ENCODE data around the gene NDUFS2. TPM values are rescaled to one million over a fixed set of nuclear protein-coding genes. Genes with fewer than 3 reads are reported as not detected.

The NDUFS2 gene
- total and polyA plus RNA-seq, 9 of the 15 experiments (the other 6 are each of a cell fraction or from before 2014, with no cell fraction given) = 70.0 to 176 (median 141) TPM

DNA sequence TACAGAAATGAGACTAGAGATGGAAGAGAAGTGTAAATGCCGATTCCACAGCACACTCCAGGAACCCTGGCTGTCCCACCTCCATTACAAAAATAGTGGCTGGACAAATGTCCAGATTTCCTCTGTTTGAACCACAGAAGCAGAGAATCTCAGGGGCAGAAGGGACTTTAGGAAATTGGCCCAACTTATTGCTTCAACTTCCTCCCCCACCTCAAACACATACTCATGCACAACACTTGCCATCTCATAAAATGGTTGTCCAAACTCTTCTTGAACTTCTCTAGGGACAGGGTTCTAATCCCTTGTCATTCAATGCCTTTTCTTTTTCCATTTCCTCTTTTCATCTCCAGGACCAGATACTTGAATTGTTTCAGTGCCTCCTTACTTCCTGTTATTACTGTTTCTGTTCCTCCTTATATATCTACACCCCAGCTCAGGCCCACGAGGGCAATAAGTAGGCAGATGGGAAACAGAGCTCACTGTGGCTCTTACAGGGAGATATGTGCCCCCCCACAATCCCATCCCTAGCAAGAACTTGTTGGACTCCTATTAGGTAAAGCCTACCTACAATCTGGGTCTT is 16.3 kb upstream of the NDUFS2 start:
- in situ Hi-C loops (cut with MboI) = no loop called here
- H2AFZ ChIP-seq (ENCODE audit: low read depth, low read length) = peak overlapping the region; percentile 76
- peak overlapping the region; percentile 3; the same call in 1 of the 3 replicates for H3K27ac ChIP-seq (ENCODE audit: extremely low read depth, low read depth, low read length)
- H3K36me3 ChIP-seq (ENCODE audit: control insufficient read depth, insufficient read depth, low read length) = no peaks in the 10 kb centered on the region
- no peak overlapping the region for H3K4me3 ChIP-seq
- 26% methylated on average over 2 of the region's 2 CpGs for WGBS (ENCODE audit: insufficient coverage, low coverage, missing lambda C conversion rate)
- BruUV-seq (replicated peaks) = no TSS peak
- no peaks in the 10 kb centered on the region for H4K20me1 ChIP-seq (replicated peaks; ENCODE audit: control insufficient read depth, insufficient read depth, low read length)
- intact Hi-C loops (cut with micrococcal nuclease) = no loop called here
- ChIA-PET CTCF (ENCODE audit: low intra/inter-chr PET ratio) (no interaction called here), POLR2A (interaction anchor here (1.0 to 1.2 kb wide), 3 partner anchors 9 to 23 kb away, joined by 3 to 7 read pairs (median 5); partner anchors contain the start of genes ADAMTS4 and B4GALT3)
- H3K9ac ChIP-seq (ENCODE audit: insufficient read depth in 1 of 2, low read depth in 2 of 2, low read length in 2 of 2) = peak overlapping the region in 1 of 2 experiments; percentile 17; a peak in 1 of 4 replicates
- FAIRE-seq (peak; percentile 6), DNase-seq (ENCODE audit: extremely low read depth in 1 of 4, low spot score in 3 of 4) (no peak), ATAC-seq (no peak; the same call in 2 of the 3 replicates)
- H3K4me2 ChIP-seq (ENCODE audit: insufficient read depth, low read length) = no peak overlapping the region
- no peaks in the 10 kb centered on the region for H3K9me3 ChIP-seq (replicated peaks; ENCODE audit: control insufficient read depth, insufficient read depth, low read depth, low read length)
- no peaks in the 10 kb centered on the region for H3K27me3 ChIP-seq (ENCODE audit: control insufficient read depth in 2 of 2, insufficient read depth in 2 of 2, low read length in 2 of 2)
- no peaks in the 10 kb centered on the region for H3K79me2 ChIP-seq (ENCODE audit: control insufficient read depth, insufficient read depth, low read length)
- no peaks in the 10 kb centered on the region for H3K9me1 ChIP-seq (ENCODE audit: control insufficient read depth, insufficient read depth, low read length)
- peaks cover 22 to 38% of the 10 kb centered on the region in 2 experiments for H3K4me1 ChIP-seq (replicated peaks in 1 of 2; ENCODE audit: control insufficient read depth in 2 of 2, insufficient read depth in 2 of 2, low read length in 2 of 2)
- TF ChIP-seq FOXK1 (CRISPR knock-in tag; IDR thresholded peaks at IDR 0.05; ENCODE audit: borderline replicate concordance) (no peak), ZFPM2 (CRISPR knock-in tag; IDR thresholded peaks at IDR 0.05) (no peak), POLR2AphosphoS2 (IDR thresholded peaks at IDR 0.05; ENCODE audit: low read length) (no peak), ZNF589 (CRISPR knock-in tag; IDR thresholded peaks at IDR 0.05; ENCODE audit: low read depth) (0 out of 2 replicates have a peak, but pooled peaks have one; percentile 24), PTTG1 (tag; IDR thresholded peaks at IDR 0.05; ENCODE audit: low read depth) (no peak), KLF13 (tag; IDR thresholded peaks at IDR 0.05; ENCODE audit: borderline replicate concordance, low read depth) (no peak), ZNF124 (CRISPR knock-in tag; IDR thresholded peaks at IDR 0.05) (no peak), ZNF384 (IDR thresholded peaks at IDR 0.05; ENCODE audit: low read depth, low read length) (no peak), ZBTB8A (IDR thresholded peaks at IDR 0.05; ENCODE audit: partially characterized antibody) (no peak), HNRNPUL1 (IDR thresholded peaks at IDR 0.05; ENCODE audit: low read length) (no peak), DMBX1 (CRISPR knock-in tag; IDR thresholded peaks at IDR 0.05; ENCODE audit: borderline replicate concordance) (no peak), POLR2AphosphoS5 (IDR thresholded peaks at IDR 0.05; ENCODE audit: control insufficient read depth, insufficient read depth, low read depth, low read length) (no peak), CEBPB (tag; IDR thresholded peaks at IDR 0.05) (no peak), SPI1 (IDR thresholded peaks at IDR 0.05; ENCODE audit: borderline replicate concordance, low read depth, low read length) (peak; percentile 93), ZNF780A (CRISPR knock-in tag; IDR thresholded peaks at IDR 0.05) (no peak), ZNF175 (CRISPR knock-in tag; IDR thresholded peaks at IDR 0.05; ENCODE audit: low read depth) (no peak)
- TF ChIP-seq, protein P1, sequence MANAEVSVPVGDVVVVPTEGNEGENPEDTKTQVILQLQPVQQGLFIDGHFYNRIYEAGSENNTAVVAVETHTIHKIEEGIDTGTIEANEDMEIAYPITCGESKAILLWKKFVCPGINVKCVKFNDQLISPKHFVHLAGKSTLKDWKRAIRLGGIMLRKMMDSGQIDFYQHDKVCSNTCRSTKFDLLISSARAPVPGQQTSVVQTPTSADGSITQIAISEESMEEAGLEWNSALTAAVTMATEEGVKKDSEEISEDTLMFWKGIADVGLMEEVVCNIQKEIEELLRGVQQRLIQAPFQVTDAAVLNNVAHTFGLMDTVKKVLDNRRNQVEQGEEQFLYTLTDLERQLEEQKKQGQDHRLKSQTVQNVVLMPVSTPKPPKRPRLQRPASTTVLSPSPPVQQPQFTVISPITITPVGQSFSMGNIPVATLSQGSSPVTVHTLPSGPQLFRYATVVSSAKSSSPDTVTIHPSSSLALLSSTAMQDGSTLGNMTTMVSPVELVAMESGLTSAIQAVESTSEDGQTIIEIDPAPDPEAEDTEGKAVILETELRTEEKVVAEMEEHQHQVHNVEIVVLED (CRISPR knock-in tag; IDR thresholded peaks at IDR 0.05) = no peak
- TF ChIP-seq, protein P2, sequence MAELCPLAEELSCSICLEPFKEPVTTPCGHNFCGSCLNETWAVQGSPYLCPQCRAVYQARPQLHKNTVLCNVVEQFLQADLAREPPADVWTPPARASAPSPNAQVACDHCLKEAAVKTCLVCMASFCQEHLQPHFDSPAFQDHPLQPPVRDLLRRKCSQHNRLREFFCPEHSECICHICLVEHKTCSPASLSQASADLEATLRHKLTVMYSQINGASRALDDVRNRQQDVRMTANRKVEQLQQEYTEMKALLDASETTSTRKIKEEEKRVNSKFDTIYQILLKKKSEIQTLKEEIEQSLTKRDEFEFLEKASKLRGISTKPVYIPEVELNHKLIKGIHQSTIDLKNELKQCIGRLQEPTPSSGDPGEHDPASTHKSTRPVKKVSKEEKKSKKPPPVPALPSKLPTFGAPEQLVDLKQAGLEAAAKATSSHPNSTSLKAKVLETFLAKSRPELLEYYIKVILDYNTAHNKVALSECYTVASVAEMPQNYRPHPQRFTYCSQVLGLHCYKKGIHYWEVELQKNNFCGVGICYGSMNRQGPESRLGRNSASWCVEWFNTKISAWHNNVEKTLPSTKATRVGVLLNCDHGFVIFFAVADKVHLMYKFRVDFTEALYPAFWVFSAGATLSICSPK (IDR thresholded peaks at IDR 0.05; ENCODE audit: borderline replicate concordance) = no peak
- TF ChIP-seq, protein P3, sequence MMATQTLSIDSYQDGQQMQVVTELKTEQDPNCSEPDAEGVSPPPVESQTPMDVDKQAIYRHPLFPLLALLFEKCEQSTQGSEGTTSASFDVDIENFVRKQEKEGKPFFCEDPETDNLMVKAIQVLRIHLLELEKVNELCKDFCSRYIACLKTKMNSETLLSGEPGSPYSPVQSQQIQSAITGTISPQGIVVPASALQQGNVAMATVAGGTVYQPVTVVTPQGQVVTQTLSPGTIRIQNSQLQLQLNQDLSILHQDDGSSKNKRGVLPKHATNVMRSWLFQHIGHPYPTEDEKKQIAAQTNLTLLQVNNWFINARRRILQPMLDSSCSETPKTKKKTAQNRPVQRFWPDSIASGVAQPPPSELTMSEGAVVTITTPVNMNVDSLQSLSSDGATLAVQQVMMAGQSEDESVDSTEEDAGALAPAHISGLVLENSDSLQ (IDR thresholded peaks at IDR 0.05) = peak; percentile 25; the same call in 1 of the 2 replicates
